Measurements from ENCODE around the gene ASPHD1. TPM values are rescaled to one million over a fixed set of nuclear protein-coding genes. Genes with fewer than 3 reads are reported as not detected.

Gene ASPHD1
- polyA plus RNA-seq, 1 of the 3 experiments (the other 2 are of a cell fraction) = 35.1 TPM

- Histone ChIP-seq H3K4me2 (no peak overlapping the region), H3K9me2 (no peaks in the 10 kb centered on the region), H3F3A (replicated peaks; ENCODE audit: insufficient read depth) (no peaks in the 10 kb centered on the region), H3K36me3 (replicated peaks in 1 of 2; ENCODE audit: control insufficient read depth in 1 of 2, insufficient read depth in 2 of 2, low read length in 1 of 2) (peaks cover 30 to 37% of the 10 kb centered on the region in 2 experiments), H3K4me3 (ENCODE audit: low read depth in 2 of 2, low read length in 1 of 2) (no peak overlapping the region), H4K20me1 (ENCODE audit: insufficient read depth) (no peaks in the 10 kb centered on the region; the same call in 1 of the 2 replicates), H3K4me1 (ENCODE audit: control insufficient read depth in 1 of 2, insufficient read depth in 2 of 2, low read depth in 1 of 2, low read length in 1 of 2) (peaks cover 6 to 10% of the 10 kb centered on the region in 2 experiments; a peak in 1 of 4 replicates), H3K27me3 (ENCODE audit: insufficient read depth) (no peaks in the 10 kb centered on the region), H3K9ac (no peak overlapping the region), H3K79me2 (ENCODE audit: insufficient read depth) (peaks cover 68% of the 10 kb centered on the region), H3K27ac (ENCODE audit: low read depth in 2 of 2, low read length in 1 of 2) (no peak overlapping the region), H3K9me3 (no peaks in the 10 kb centered on the region), H2AFZ (ENCODE audit: low read depth) (no peak overlapping the region)
- TF ChIP-seq REST (IDR thresholded peaks at IDR 0.05; ENCODE audit: low read depth, low read length) (no peak), IRF3 (IDR thresholded peaks at IDR 0.05; ENCODE audit: low read depth, low read length) (no peak), RCOR1 (IDR thresholded peaks at IDR 0.05; ENCODE audit: low read length) (no peak)
- WGBS (ENCODE audit: low lambda C conversion rate) = 95% methylated on average over 6 of the region's 6 CpGs
- ChIA-PET CTCF (interaction anchor here (1.0 to 1.3 kb wide), 2 partner anchors 19 to 72 kb away, joined by 3 to 5 read pairs; no protein-coding TSS in a partner anchor), POLR2A (interaction anchor here (1.0 kb wide), 1 partner anchor 18 kb away, joined by 3 read pairs; no protein-coding TSS in a partner anchor)
- no peak for DNase-seq
Measured at GRCh38 chr16:29920288-29921033, 20.2 kb downstream of the ASPHD1 start.

GRCh38 chr16:29921034-29921385, 20.7 kb downstream of the ASPHD1 start:
- Histone ChIP-seq H3K36me3 (replicated peaks in 1 of 2; ENCODE audit: control insufficient read depth in 1 of 2, insufficient read depth in 2 of 2, low read length in 1 of 2) (peaks cover 30 to 36% of the 10 kb centered on the region in 2 experiments), H3K27me3 (ENCODE audit: insufficient read depth) (no peaks in the 10 kb centered on the region), H3K4me3 (ENCODE audit: low read depth in 2 of 2, low read length in 1 of 2) (no peak overlapping the region), H3K4me1 (ENCODE audit: control insufficient read depth in 1 of 2, insufficient read depth in 2 of 2, low read depth in 1 of 2, low read length in 1 of 2) (peaks cover 6 to 10% of the 10 kb centered on the region in 2 experiments; a peak in 1 of 4 replicates), H3F3A (replicated peaks; ENCODE audit: insufficient read depth) (no peaks in the 10 kb centered on the region), H3K9me3 (no peaks in the 10 kb centered on the region), H3K27ac (ENCODE audit: low read depth in 2 of 2, low read length in 1 of 2) (no peak overlapping the region), H2AFZ (ENCODE audit: low read depth) (no peak overlapping the region), H4K20me1 (ENCODE audit: insufficient read depth) (no peaks in the 10 kb centered on the region; the same call in 1 of the 2 replicates), H3K9me2 (no peaks in the 10 kb centered on the region), H3K4me2 (no peak overlapping the region), H3K79me2 (ENCODE audit: insufficient read depth) (peaks cover 73% of the 10 kb centered on the region), H3K9ac (no peak overlapping the region)
- 94% methylated on average over 3 of the region's 3 CpGs for WGBS (ENCODE audit: low lambda C conversion rate)
- CTCF ChIA-PET = interaction anchor here (1.0 to 1.3 kb wide), 2 partner anchors 20 to 73 kb away, joined by 3 to 5 read pairs; no protein-coding TSS in a partner anchor
- POLR2A ChIA-PET = interaction anchor here (0.6 to 1.0 kb wide), 2 partner anchors 19 to 41 kb away, joined by 3 read pairs; partner anchors contain the start of gene TMEM219
- TF ChIP-seq EP300 (IDR thresholded peaks at IDR 0.05; ENCODE audit: borderline replicate concordance in 1 of 2, low read depth in 1 of 2, low read length in 1 of 2) (no peak), TEAD4 (IDR thresholded peaks at IDR 0.05; ENCODE audit: borderline replicate concordance, insufficient read depth) (no peak), USF1 (IDR thresholded peaks at IDR 0.05; ENCODE audit: borderline replicate concordance, low read depth) (no peak), GATA2 (CRISPR knock-in tag; IDR thresholded peaks at IDR 0.05) (no peak), RFX5 (IDR thresholded peaks at IDR 0.05; ENCODE audit: low read length) (no peak), FOXJ3 (CRISPR knock-in tag; IDR thresholded peaks at IDR 0.05) (no peak), IRF3 (IDR thresholded peaks at IDR 0.05; ENCODE audit: low read depth, low read length) (no peak), ZBTB33 (IDR thresholded peaks at IDR 0.05; ENCODE audit: borderline replicate concordance, low read depth) (no peak)
- DNase-seq = no peak

Measured in SK-N-SH (cell line).